Stimulated activated CD4-positive, alpha-beta T cell treated with anti-CD3 and anti-CD28 coated beads, Interleukin-12 subunit alpha, Interleukin-12 subunit beta, amount 100 ng/mL, for 4 hours (primary cell): ENCODE measurements around the gene CHRNE.

ENCODE experiments used
- DNase-seq: peaks from one replicate; pipeline ENCODE4 v3.0.0-alpha.2; 2020

CHRNE gene

DNA sequence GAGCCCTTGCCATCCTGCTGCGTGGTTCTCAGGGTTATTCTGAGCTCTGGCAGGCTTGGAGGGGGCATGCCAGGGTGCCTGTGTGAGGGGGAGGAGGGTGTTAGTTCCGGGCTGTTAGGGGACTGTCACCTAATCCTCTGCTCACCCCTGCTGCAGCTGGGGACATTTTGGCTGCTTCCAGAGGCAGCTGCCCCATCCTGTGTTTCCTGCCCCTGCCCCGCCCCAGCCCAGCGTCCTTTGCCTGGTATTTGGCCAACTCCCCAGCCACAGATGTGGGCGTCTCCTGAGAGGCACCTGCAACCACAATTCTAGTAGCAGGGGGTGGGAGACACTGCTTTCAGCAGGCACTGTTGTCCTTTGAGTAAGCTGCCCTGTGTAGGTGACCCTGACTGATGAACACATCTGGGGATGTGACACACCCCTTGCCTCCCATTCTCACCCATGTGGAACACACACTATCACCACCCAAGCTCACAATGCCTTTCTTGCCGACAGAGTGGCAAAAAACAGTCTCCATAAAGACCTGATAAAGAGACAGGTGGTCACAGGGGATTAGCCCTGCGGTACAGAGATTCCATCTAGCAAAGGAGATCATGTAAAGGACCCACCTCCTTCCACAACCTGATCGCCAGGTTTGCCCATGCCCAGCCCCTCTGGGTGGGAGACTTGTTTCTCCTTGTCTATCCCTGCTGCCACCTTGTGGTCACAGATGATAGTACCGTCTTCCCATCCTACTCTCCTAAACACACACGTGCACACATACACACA is at the start of gene CHRNE:
TSS of gene CHRNE (minus strand) at position 48 of the 768 bp plus-strand sequence. CDS start at position 13, 35 bp downstream.
- DNase-seq: peak; percentile 71

DNA sequence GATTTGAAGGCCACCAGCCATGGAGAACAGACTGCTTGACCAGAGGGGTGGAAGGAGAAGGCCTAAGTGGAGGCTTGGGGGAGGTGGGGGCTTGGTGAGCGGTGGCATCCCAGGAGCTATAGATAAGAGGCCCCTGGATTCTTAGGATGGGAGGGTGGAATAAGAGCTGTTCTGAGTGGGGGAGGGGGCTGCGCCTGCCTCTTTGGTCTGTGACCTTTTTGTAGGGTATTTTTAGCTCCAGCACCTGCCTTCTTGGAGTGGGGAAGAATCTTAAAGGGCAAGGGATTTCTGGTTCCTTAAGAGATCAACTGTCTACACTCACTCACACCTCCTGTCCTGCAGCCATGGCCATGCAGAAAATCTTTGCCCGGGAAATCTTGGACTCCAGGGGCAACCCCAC is 48.6 kb upstream of the CHRNE start:
- DNase-seq: no peak

DNA sequence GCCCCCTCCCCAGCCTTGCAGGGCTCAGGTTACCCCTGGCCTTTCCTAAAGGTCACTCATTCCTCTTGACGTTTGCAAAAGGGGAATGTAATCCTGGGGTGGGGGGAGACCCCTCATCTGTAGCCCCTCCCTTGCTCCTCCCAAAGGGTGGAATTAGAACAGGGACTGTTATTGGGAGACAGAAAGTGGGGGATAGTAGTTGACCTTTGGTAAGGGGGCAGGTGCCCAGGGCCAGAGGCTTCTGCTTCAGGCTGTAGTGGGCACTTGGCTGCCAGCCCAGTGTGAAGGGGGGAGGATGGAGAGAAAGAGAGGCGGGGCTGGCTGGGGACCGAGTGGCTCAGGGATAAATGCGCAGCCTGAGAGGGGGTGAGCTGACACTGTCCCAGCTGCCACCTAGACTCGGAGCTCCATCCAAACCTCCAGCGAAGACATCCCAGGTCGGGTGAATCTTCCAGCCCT is 47.9 kb upstream of the CHRNE start, which contains the start of gene ENO3:
TSS of gene ENO3 (plus strand) at position 374 of the 459 bp plus-strand sequence. CDS start 711 bp downstream, outside the sequence.
- DNase-seq: no peak

DNA sequence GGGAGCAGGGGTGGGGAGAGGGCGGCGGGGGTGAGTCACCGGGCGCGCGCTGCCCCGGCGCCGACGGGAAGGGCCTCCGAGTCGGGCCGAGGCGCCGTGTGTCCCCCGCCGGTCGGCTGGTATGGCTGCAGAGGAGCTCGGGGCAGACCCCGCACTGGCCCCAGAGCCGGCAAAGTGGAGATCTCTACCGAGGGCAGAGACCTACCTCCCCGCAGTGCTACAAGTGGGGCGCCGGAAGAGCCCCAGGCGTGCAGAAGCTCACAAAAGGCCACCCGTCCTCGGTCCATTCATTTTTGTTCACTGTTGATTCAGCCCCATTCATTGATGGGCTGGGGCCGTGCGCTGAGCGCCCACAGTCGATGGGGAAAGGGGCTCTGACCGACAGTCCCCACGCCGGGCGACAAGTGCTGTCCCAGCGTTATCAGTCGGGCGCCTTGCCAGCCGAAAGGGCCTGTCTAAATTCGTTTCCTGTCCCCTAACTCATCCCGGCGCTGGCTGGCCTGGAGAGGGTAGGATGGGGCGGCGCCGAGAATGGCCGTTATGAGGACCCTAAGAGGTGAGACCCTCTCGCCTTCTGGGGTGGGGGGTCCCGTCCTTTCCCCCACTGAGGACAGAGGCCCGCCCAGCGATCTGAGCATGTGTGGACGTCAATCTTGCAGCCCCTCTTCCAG is 47.3 kb upstream of the CHRNE start:
- DNase-seq: no peak

DNA sequence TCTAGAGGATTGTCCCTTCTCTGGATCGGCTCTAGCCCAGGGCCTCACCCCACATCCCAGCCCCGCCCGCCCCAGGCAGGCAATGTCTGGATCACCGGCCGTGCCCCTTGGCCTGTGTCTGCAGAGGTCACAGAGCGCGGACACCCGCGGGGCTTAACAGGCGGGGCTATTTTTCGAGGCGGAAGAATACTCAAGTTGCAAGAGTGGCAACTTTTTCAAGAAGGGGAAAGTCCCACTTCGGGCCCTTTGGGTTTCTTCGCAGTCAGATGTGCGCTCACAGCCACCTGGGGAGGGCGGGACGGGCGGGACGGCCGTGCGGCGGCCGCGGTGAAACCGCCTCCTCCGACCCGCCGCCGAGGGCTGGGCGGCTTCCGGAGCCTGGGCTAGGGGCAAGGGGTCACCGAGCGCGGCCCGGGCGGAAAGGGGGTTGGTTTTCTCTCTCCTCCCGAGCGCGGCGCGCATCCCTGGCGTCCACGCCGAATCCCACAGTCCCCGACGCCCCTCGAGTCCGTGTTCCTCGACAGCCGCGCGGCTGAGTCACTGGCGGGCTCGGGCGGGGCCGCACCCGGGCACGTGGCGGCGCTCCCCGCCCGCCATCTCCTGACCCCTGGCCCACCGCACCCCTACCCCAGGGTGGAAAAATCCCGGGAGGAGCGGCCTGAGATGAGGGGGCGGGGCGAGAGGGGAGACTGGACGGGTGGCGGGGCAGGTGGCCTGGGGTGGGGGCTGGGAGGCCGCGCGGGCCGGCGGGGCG is 46.6 kb upstream of the CHRNE start:
- peak; percentile 71 for DNase-seq

DNA sequence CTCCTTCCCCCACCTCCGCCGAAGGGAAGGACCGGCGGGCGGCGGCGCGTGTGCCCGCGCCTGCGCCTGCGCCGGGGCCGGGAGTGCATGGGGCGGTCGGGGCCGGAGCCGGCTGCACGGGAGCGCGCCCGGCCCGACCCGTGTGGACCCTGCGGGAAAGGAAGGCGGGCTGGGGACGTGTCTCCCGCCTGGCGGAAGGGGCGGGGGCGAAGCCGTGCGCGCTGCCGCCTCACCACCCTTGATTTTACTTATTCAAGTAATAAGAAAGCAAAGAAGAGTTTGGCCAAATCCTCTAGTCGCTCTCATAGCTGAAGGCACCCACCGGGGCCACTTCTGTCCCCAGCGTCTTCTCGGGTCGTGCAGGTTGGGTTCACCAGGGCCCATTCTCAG is 46.0 kb upstream of the CHRNE start:
- DNase-seq: peak; percentile 72

DNA sequence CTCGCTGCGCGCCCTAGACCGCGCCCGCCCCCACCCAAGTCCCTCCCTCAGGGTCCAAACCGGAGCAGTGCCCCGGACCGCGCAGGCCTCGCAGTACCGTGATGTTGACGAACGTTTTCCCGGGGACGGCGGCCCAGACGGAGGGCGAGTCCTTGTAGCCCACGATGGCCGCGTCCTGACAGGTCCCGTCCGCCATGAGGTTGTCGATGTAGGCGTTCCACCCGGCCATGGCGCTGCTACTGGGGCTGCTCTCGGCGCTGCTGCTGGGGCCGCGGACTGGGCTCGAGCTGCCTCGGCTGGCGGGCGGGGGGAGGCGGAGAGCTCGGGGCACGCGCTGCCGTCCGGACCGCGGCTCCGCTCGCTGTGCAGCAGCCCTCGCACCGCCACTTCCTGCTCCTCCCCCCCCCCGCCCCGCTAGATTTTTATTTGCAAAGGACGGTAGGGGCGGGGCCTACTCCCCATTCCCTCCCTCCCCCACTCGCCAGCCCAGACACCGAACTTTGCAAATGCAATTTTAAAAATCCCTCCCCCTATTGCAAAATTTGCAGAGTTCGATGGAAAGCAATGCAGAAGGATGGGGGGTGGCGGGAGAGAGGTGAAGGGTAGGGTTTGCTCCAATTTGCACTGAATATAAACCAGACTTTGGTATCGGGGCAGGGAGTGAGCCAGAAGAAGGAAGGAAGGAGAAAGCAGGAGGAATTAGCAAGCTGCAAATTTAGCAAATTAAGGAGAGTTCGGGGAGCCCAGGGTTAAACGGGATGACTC is 45.5 kb upstream of the CHRNE start, which contains the start of gene PFN1:
TSS of gene PFN1 (minus strand) at position 365 of the 765 bp plus-strand sequence. CDS start at position 229, 136 bp downstream.
- DNase-seq: peak; percentile 87

DNA sequence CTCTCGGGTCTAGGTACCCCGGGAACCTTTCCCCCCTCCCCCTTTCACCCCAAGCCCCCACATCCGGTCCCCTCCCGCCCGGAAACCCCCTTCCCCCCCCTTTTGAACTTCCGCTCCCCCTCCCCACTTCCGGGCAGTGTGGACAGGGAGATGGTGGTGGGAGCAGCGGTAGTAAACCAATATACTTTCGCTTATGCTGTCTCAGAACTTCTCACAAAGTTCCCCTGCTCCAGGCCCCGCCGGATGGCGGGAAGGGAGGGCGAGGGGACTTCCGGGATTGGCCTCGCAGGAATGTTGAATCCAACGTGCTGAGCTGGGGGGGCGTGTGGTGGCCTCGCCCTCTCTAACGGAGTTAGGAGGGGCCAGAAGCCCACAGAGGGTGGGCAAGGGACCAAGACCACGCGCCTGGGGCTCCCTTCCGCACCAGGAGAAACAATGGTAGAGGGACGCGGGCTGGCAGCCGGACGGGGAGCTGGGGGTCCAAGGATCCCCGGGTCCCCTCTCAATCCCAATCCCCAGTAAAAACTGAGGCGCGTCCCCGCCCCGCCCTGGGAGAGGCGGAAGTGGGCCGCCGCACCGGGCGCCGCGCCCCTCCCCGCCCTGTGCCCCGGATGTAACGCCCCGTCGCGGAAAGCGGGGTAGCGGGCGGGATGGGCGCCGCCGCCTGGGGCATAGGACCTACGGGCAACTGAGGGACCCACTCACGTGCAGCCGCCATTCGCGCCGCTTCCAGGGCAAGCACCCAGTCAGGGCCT is 44.7 kb upstream of the CHRNE start:
- DNase-seq: peak; percentile 69

DNA sequence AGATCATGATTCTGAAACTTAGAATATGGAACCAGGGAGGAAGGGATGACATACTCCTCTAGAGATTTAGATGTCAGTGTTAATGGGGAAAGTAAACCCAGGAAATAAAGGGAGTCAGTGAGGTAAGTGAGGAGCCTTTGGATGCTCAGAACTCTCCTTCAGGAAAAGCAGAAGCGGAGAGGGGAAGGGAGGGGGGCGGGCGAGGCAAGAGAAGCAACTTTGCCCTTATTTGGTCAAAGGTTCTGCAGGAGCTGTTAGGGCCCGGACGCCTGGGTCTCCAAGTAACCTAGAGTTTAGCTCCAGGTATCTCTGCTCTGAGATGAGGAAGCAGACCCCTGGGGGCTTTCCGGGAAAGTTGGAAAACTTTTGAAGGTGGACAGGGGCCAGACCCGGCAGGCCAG is 44.1 kb upstream of the CHRNE start:
- DNase-seq: no peak

DNA sequence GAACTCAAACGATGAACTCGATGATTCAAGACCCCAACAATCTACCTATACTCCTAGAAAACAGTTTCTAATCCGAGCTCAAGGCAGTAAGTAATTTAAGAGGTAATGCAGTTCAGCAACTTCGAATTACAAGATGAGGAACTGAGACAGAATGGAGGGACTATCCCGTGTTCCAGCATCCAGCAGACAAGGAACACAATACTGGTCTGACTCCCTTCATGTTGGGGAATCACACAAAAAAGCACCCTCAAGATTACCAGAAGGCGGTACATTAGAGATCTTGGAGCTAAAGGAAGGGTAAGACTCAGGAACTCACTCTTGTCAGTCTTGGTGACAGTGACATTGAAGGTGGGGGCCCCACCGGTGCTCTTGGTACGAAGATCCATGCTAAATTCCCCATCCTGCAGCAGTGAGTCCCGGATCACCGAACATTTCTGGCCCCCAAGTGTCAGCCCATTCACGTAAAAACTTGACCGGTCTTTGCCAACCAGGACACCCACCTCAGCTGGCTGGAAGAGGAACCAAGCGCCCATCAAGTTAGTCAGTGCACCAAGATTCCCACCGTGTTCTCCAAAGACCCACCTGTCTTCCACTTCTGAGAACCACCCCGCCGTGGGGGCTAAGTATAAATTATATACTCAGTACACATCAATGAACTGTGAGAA is 43.5 kb upstream of the CHRNE start:
- DNase-seq: no peak

DNA sequence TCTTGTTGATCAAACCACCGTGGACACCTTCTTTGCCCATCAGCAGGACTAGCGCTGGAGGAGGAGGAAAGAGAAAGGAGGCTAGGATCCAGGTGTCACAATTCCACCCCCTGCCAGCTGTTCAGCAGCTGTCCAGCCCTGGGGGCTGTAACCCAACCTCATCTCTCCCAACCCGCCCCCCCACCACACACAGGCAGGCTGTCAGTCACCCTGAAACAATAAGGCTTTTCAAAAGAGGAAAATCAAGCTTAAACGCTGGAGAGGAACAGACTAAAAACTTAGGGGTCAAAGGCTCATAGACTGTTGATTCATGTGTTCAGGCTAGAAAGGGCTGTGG is 43.0 kb upstream of the CHRNE start:
- no peak for DNase-seq

DNA sequence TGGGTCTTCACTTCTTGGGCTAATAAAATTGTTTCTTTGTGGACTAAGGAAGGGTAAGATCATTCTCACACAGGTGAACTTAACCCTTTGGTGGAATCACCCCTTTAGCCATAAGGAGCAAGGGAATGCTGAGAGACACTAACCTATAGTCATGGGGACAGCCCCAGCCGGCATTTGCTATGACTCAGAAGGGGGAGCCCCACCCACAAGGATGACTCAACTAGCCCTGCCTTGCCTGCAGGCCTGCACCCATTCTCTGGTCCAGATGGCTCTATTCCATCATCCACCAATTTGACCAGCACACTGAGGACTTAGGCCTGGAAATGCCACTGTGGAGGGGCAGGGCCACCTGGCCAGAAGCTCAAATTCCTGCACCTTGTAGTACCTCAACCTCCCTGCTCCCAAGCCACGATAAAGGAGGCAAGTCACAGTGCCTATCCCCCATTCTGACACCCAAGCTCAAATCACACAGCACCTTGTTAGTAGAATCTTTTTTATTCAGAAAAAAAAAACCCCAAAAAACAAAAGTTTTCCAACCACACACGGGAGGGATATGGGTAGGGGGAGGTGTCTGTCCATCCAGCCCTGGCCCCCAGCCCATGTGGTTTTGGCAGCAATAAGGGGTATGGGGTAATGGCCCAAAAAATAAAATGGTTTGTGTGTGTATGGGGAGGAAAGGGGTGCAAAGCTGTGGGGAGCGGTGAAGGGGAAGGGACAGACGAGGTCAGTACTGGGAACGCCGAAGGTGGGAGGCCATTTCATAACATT is 42.5 kb upstream of the CHRNE start:
- peak; percentile 78 for DNase-seq

DNA sequence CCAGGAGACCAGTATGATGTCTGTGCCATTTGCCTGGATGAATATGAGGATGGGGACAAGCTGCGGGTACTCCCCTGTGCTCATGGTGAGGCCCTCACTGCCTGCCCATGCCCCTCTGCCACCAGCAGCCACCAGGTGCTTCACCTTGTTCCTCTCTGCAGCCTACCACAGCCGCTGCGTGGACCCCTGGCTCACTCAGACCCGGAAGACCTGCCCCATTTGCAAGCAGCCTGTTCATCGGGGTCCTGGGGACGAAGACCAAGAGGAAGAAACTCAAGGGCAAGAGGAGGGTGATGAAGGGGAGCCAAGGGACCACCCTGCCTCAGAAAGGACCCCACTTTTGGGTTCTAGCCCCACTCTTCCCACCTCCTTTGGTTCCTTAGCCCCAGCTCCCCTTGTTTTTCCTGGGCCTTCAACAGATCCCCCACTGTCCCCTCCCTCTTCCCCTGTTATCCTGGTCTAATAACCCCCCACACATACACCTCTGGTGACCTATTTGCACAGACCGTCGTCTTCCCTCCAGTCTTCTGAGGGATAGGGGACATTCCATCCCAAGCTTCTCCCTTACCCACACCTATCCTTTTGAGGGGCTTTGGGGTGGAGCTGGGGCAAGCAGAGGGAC is 41.8 kb upstream of the CHRNE start:
- peak; percentile 39 for DNase-seq

DNA sequence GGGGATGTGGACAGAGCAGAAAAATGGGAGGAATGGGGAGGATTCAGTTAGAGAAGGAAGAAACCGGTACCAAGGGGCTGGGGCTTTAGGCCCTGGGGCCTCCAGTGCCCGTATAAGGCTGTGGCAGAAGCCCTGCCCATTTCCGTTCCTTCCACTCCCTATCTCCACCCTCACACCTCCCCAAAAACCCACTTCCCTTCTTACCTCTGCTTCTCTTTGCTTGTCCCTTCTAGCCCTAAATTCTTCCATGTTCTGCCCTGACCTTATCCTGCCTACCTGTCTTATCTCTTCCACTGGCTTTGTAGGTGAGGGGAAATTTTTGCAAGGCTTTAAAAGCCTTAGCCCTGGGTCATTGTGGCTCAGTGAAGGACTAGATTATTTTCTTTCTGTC is 41.3 kb upstream of the CHRNE start:
- no peak for DNase-seq

DNA sequence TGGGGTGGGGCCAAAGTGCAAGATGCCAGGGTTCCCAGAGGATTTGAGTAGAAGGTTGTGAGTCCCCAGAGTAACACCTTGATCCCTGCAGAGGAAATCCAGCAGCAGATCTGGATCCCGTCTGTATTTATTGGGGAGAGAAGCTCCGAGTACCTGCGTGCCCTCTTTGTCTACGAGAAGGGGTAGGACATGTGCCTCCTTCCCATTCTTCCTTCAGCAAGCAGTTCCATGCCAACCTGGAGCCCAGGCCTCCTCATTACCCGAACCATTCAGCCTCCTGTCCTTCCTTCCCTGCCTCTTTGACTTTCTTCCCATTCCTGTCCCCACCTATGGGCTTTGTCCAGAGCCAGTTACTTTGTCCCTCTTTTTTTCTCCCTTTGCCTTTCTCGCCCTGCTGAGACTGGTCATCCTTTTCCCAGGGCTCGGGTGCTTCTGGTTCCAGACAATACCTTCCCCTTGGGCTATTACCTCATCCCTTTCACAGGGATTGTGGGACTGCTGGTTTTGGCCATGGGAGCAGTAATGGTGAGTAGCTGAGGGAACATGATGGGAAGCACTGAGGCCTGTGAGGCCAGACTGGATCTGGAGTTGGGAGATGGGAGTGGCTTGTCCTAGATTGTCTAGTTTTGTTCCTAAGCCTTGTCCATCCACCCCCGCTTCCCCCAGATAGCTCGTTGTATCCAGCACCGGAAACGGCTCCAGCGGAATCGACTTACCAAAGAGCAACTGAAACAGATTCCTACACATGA is 40.0 kb upstream of the CHRNE start:
- DNase-seq: no peak

DNA sequence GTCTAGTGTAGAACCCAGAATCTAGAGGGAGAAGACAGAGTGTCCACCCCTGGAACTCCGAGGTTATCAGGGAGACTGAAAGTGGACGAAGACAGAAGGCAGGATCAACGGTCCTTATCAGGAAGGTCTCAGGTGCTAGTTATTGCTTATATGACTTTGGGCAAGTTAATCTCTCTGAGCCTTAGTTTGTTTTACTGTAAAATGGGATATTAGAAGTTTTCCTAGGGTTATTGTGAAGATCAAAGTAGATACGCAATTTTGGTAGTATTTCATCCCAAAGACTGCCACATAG is 38.4 kb upstream of the CHRNE start:
- DNase-seq: no peak

DNA sequence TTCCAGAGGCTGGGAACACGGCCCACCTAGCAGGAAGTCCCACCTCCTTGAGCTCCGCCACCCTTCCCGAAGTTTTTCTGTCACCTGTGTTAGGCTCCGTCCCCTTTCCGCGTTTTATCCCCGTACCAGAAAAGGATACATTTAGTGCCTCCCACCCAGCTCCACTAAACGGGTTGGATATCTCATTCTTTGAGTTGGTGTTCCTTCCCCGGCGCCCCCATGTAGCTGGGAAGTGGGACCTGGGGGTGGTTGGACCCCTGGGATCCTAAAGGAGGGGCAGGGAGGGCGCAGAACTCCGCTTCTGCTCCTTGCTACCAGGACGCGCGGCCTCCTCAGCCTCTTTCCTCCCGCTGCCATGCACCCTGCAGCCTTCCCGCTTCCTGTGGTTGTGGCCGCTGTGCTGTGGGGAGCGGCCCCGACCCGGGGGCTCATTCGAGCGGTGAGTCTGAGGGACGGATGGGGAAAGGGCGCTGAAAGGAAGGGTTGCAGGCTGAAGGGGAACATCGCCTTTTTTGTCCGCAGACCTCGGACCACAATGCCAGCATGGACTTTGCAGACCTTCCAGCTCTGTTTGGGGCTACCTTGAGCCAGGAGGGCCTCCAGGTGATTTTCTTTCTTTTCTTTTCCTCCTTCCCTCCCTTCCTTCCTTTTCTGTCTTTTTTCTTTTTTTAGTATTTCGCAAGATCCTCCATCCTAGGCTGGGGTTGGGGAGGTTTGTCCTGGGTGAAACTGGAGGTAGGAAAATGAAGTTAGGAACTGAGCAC is 37.8 kb upstream of the CHRNE start:
- DNase-seq: no peak

DNA sequence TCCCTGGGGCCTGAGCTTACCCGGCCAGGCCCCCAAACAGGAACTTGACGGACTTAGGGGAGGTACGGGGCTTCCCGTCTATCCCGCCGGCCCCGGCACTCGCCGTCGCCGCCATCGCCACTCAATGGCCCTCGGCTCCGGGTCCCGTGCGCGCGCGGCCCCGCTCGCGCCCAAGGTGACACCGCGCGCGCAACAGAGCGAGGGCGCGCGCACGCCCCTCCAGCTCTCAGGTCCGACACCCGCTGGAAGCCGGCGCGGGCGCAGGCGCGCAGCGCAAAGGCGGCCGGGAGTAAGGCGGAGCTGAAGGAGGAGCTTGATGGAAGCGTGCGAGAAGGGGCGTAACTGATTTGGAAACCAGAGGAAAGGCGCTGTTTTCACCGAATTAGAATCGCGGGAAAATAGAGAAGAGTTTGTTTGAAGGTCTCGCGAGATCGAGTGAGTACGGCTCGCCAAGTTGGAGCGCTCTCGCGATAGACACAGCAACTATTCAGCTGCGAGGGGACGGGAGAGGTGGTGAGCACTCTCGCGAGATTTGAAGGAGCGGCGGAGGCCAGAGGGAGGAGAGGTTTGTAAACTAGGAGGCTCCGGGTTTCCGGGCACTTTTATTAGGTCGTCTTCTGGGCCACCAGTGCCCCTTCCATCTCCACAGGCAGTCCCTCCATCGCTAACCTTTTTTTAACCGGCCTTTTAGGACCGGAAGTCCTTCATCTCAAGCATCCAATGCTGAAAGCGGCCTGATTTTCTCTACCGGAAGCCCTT is 37.1 kb upstream of the CHRNE start, which contains the start of the genes RNF167 and SLC25A11:
TSS of gene RNF167 (plus strand) at position 473 of the 759 bp plus-strand sequence. CDS start 642 bp downstream, outside the sequence.
TSS of gene SLC25A11 (minus strand) at position 251 of the 759 bp plus-strand sequence. CDS start at position 115, 136 bp downstream.
- DNase-seq: peak; percentile 87
